Measurements from ENCODE around the gene KCNIP4. TPM values are rescaled to one million over a fixed set of nuclear protein-coding genes. Genes with fewer than 3 reads are reported as not detected.

Gene KCNIP4
- total and polyA plus RNA-seq, 2 of the 4 experiments (the other 2 are of a cell fraction) = not detected

GRCh38 chr4:21848021-21848420 is 100.6 kb downstream of the KCNIP4 start:
- Histone ChIP-seq H3K9ac (ENCODE audit: low read depth, low read length) (no peak overlapping the region), H4K8ac (ENCODE audit: low read depth in 2 of 2, low read length in 2 of 2) (no peak overlapping the region), H2BK15ac (ENCODE audit: low read depth, low read length) (no peak overlapping the region), H3K27ac (ENCODE audit: insufficient read depth, low read length) (no peak overlapping the region), H3K4me1 (ENCODE audit: control insufficient read depth, insufficient read depth, low read length) (no peaks in the 10 kb centered on the region), H3K4ac (ENCODE audit: low read depth, low read length) (no peak overlapping the region), H3K36me3 (ENCODE audit: control insufficient read depth, insufficient read depth, low read length) (no peaks in the 10 kb centered on the region), H3K4me2 (ENCODE audit: low read depth, low read length) (no peak overlapping the region), H3K4me3 (ENCODE audit: insufficient read depth, low read depth, low read length) (no peak overlapping the region), H3K56ac (ENCODE audit: extremely low read depth, insufficient read depth, low read length) (no peak overlapping the region), H2AK9ac (replicated peaks; ENCODE audit: low read depth, low read length, poor library complexity) (no peak overlapping the region), H3K27me3 (ENCODE audit: control insufficient read depth, insufficient read depth, low read length) (no peaks in the 10 kb centered on the region), H3K14ac (replicated peaks; ENCODE audit: low read depth, low read length) (no peak overlapping the region), H4K91ac (ENCODE audit: insufficient read depth, low read depth, low read length) (no peak overlapping the region), H2BK120ac (ENCODE audit: low read depth, low read length) (no peak overlapping the region), H3K79me1 (ENCODE audit: low read depth in 1 of 2, low read length in 2 of 2) (no peaks in the 10 kb centered on the region), H2BK20ac (ENCODE audit: low read depth, low read length) (no peak overlapping the region), H2AFZ (replicated peaks; ENCODE audit: low read length, poor library complexity) (no peak overlapping the region), H4K20me1 (ENCODE audit: insufficient read depth, low read length) (no peaks in the 10 kb centered on the region), H2AK5ac (ENCODE audit: low read depth, low read length) (no peak overlapping the region), H3K9me3 (ENCODE audit: control insufficient read depth, insufficient read depth, low read length) (no peaks in the 10 kb centered on the region), H3K9me1 (ENCODE audit: insufficient read depth, low read length) (no peaks in the 10 kb centered on the region), H3K23ac (ENCODE audit: low read depth, low read length) (no peak overlapping the region), H3K18ac (ENCODE audit: low read depth, low read length) (no peak overlapping the region), H2BK5ac (ENCODE audit: low read depth, low read length, poor library complexity, severe bottlenecking) (no peak overlapping the region), H4K5ac (ENCODE audit: low read depth, low read length) (no peak overlapping the region)
- no peak for ATAC-seq (ENCODE audit: low read depth)
- intact Hi-C loops (cut with micrococcal nuclease) = no loop called here
- DNase-seq = no peak
- POLR2A ChIA-PET (ENCODE audit: unreplicated experiment) = no interaction called here
- in situ Hi-C loops (cut with MboI; ENCODE audit: low sequenced_read_pairs) = no loop called here
- BruUV-seq (replicated peaks) = no TSS peak
- CTCF ChIA-PET = no interaction called here
- no peak for TF ChIP-seq MAFK (IDR thresholded peaks at IDR 0.05; ENCODE audit: low read depth, low read length)
- no peak for TF ChIP-seq CHD1 (IDR thresholded peaks at IDR 0.05; ENCODE audit: low read depth, low read length)
- TF ChIP-seq ELK1 (IDR thresholded peaks at IDR 0.05; ENCODE audit: borderline replicate concordance, low read depth, low read length) = no peak
- no peak for TF ChIP-seq MXI1 (IDR thresholded peaks at IDR 0.05; ENCODE audit: borderline replicate concordance, low read depth, low read length)
- no peak for TF ChIP-seq POLR2A (IDR thresholded peaks at IDR 0.05; ENCODE audit: low read depth, low read length)
- TF ChIP-seq CTCF (conservative IDR thresholded peaks at IDR 0.05; ENCODE audit: low read depth, low read length) = no peak
- no peak for TF ChIP-seq SMC3 (IDR thresholded peaks at IDR 0.05; ENCODE audit: low read depth, low read length)
- no peak for TF ChIP-seq FOS (IDR thresholded peaks at IDR 0.05; ENCODE audit: low read depth, low read length)
- TF ChIP-seq USF2 (IDR thresholded peaks at IDR 0.05; ENCODE audit: low read depth, low read length) = no peak
- TF ChIP-seq MAZ (IDR thresholded peaks at IDR 0.05; ENCODE audit: borderline replicate concordance, low read depth, low read length) = no peak
- no peak for TF ChIP-seq CEBPB (IDR thresholded peaks at IDR 0.05; ENCODE audit: low read depth, low read length)
- TF ChIP-seq RAD21 (IDR thresholded peaks at IDR 0.05; ENCODE audit: low read length) = no peak
- no peak for TF ChIP-seq RFX5 (IDR thresholded peaks at IDR 0.05; ENCODE audit: low read depth, low read length)
- no peak for TF ChIP-seq RCOR1 (IDR thresholded peaks at IDR 0.05; ENCODE audit: insufficient replicate concordance, low read length)
- TF ChIP-seq NFE2L2 (IDR thresholded peaks at IDR 0.05; ENCODE audit: low read depth, low read length) = no peak
- TF ChIP-seq BHLHE40 (IDR thresholded peaks at IDR 0.05; ENCODE audit: low read depth, low read length) = no peak
- no CpG with 5 or more reads among the region's 2 CpGs for WGBS, 2 experiments (ENCODE audit: extremely low coverage in 2 of 2, insufficient read length in 1 of 2)
- dilution Hi-C loops (cut with HindIII; ENCODE audit: low sequenced_read_pairs, unreplicated experiment) = no loop called here
